PC-9 (cell line): Measurements from ENCODE around the gene MBNL3. TPM values are rescaled to one million over a fixed set of nuclear protein-coding genes. Genes with fewer than 3 reads are reported as not detected.
A peak's percentile ranks its signal among the peaks of the same experiment; 100 is the strongest.

ENCODE experiments used
- BruUV-seq: library from RNA; stranded (reverse); fragments of 400-500 nt; replicated peaks from 2 replicates; lab custom pipeline; 2021; lab: Mats Ljungman, UMichigan
- CTCF ChIA-PET: fragments of 300-600 bp; sonication (Branson Sonifier 250); formaldehyde crosslinking; loops from one replicate; lab custom pipeline; 2022; ENCODE audit warnings: antibody characterized with exemption; lab: Charles Lee
- POLR2A ChIA-PET: fragments of 300-600 bp; sonication (Branson Sonifier 250); formaldehyde crosslinking; loops from one replicate; lab custom pipeline; 2022; ENCODE audit warnings: antibody characterized with exemption; ENCODE audit not compliant: unreplicated experiment; lab: Charles Lee
- DNase-seq, 2 experiments: peaks; one replicate each; pipeline versions ENCODE4 v3.0.0 to v3.0.0-alpha.2; 2015 to 2022; ENCODE audit warnings: mixed read lengths in 1 of 2
- H2AFZ ChIP-seq: fragments of 200-600 bp; sonication (generic); 2 replicates; pipeline ENCODE4 v1.8.1; 2017; ENCODE audit warnings: antibody characterized with exemption
- H3F3A ChIP-seq: fragments of 200-600 bp; sonication (generic); 2 replicates; pipeline ENCODE4 v1.8.1; 2017; ENCODE audit warnings: antibody characterized with exemption, mild to moderate bottlenecking, low read depth; ENCODE audit not compliant: insufficient read depth
- H3K27ac ChIP-seq: fragments of 200-600 bp; sonication (generic); 2 replicates; pipeline ENCODE4 v1.6.1; 2016; ENCODE audit warnings: mixed run types
- H3K27me3 ChIP-seq: fragments of 200-600 bp; sonication (generic); 2 replicates; pipeline ENCODE4 v1.6.1; 2016; ENCODE audit warnings: low read depth, mixed run types; ENCODE audit not compliant: insufficient read depth
- H3K36me3 ChIP-seq: fragments of 200-600 bp; sonication (generic); 2 replicates; pipeline ENCODE4 v1.6.1; 2016; ENCODE audit warnings: low read depth, mixed run types
- H3K4me1 ChIP-seq: fragments of 200-600 bp; sonication (generic); replicated peaks from 2 replicates; pipeline ENCODE4 v1.6.1; 2016; ENCODE audit warnings: mixed run types; ENCODE audit not compliant: insufficient read depth
- H3K4me2 ChIP-seq: fragments of 200-600 bp; sonication (generic); 2 replicates; pipeline ENCODE4 v1.6.1; 2017; ENCODE audit warnings: mixed run types
- H3K4me3 ChIP-seq: fragments of 200-600 bp; sonication (generic); 2 replicates; pipeline ENCODE4 v1.6.1; 2016; ENCODE audit warnings: mixed run types
- H3K79me2 ChIP-seq: fragments of 200-600 bp; sonication (generic); 2 replicates; pipeline ENCODE4 v1.6.1; 2017; ENCODE audit warnings: low read depth, mixed run types
- H3K9me2 ChIP-seq: fragments of 200-600 bp; sonication (generic); 2 replicates; pipeline ENCODE4 v1.8.1; 2017; ENCODE audit warnings: mild to moderate bottlenecking; ENCODE audit not compliant: insufficient read depth
- H3K9me3 ChIP-seq: fragments of 200-600 bp; sonication (generic); 2 replicates; pipeline ENCODE4 v1.8.1; 2016; ENCODE audit warnings: low read depth; ENCODE audit not compliant: insufficient read depth
- H4K20me1 ChIP-seq: fragments of 200-600 bp; sonication (generic); 2 replicates; pipeline ENCODE4 v1.8.1; 2017; ENCODE audit not compliant: insufficient read depth
- EZH2 ChIP-seq: fragments of 200-600 bp; sonication (generic); IDR thresholded peaks from 2 replicates; pipeline ENCODE4 v1.8.0; 2017; ENCODE audit warnings: antibody characterized with exemption, low read depth
- intact Hi-C: fragments of 100-400 bp; cut with micrococcal nuclease; formaldehyde crosslinking; loops from one replicate; pipeline ENCODE4 v1.10.0; 2022; ENCODE audit not compliant: unreplicated experiment
- total RNA-seq: library from RNA; stranded (reverse); gene quantifications from 2 replicates; pipeline ENCODE4 v1.2.3, GENCODE V29; 2021
- TF ChIP-seq, protein P1 (sequence below): fragments of 200-600 bp; sonication (generic); conservative IDR thresholded peaks from 2 replicates; pipeline ENCODE4 v1.6.1; 2017; ENCODE audit warnings: mixed run types, antibody characterized with exemption, mild to moderate bottlenecking, moderate library complexity

MBNL3 gene
- total RNA-seq, 1 experiment from 2014 or later = 36.1 TPM

DNA sequence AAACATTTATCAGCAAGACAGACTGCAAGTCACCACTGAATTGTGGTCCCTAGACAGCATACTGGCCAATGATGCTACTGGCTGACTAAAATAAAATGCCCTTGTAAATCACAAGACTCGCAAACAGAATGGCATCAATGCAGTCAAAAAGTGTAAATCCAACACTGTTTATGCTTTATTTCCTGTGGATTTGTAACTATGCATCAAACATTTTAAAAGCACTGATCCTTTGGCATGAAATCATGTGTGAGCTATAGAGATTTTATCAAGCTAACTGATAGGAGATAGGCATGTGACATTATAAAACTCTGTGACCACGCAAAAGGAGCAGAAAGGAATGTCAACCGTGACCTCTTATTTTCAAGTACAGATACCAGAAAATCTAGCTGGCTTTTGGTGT lies 20.8 kb downstream of the MBNL3 start:
- CTCF ChIA-PET = no interaction called here
- Histone ChIP-seq H3K36me3 (no peaks in the 10 kb centered on the region), H3F3A (peaks cover 7% of the 10 kb centered on the region; the same call in 1 of the 2 replicates), H3K9me3 (peaks cover 9% of the 10 kb centered on the region; the same call in 1 of the 2 replicates), H3K4me1 (peaks cover 19% of the 10 kb centered on the region), H3K27me3 (no peaks in the 10 kb centered on the region), H3K4me3 (no peak overlapping the region), H4K20me1 (no peaks in the 10 kb centered on the region), H3K27ac (no peak overlapping the region), H3K4me2 (no peak overlapping the region), H2AFZ (no peak overlapping the region), H3K79me2 (no peaks in the 10 kb centered on the region), H3K9me2 (no peaks in the 10 kb centered on the region)
- intact Hi-C loops = no loop called here
- TF ChIP-seq EZH2 = no peak
- TF ChIP-seq, protein P1, sequence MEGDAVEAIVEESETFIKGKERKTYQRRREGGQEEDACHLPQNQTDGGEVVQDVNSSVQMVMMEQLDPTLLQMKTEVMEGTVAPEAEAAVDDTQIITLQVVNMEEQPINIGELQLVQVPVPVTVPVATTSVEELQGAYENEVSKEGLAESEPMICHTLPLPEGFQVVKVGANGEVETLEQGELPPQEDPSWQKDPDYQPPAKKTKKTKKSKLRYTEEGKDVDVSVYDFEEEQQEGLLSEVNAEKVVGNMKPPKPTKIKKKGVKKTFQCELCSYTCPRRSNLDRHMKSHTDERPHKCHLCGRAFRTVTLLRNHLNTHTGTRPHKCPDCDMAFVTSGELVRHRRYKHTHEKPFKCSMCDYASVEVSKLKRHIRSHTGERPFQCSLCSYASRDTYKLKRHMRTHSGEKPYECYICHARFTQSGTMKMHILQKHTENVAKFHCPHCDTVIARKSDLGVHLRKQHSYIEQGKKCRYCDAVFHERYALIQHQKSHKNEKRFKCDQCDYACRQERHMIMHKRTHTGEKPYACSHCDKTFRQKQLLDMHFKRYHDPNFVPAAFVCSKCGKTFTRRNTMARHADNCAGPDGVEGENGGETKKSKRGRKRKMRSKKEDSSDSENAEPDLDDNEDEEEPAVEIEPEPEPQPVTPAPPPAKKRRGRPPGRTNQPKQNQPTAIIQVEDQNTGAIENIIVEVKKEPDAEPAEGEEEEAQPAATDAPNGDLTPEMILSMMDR = no peak
- DNase-seq = no peak
- POLR2A ChIA-PET = no interaction called here
- BruUV-seq = no TSS peak

DNA sequence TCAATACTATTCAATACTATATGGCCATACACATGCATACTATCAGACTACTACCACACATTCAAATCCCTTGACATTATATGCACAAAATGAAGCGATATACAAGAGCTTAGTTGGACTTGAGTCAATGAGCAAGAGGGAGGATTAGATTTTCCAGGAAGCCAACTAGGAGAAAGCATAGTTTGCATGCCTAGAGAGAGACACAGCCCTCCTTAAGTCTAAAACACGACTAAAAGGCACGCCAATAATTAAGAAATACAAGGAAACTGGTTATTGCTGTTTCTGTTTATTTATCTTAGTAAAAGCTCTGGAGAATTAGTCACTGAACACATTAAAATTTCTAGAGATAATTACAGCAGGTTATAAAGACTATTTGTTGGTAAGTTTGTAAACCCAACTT lies 21.8 kb downstream of the MBNL3 start:
- no peaks in the 10 kb centered on the region for H3K9me2 ChIP-seq
- H4K20me1 ChIP-seq = no peaks in the 10 kb centered on the region
- no peaks in the 10 kb centered on the region for H3K36me3 ChIP-seq
- no peak overlapping the region for H3K4me3 ChIP-seq
- POLR2A ChIA-PET = interaction anchor here (0.5 to 0.6 kb wide), 2 partner anchors 21 to 1684 kb away, joined by 7 read pairs; no protein-coding TSS in a partner anchor
- BruUV-seq = no TSS peak
- CTCF ChIA-PET = no interaction called here
- H3K4me1 ChIP-seq = peaks cover 19% of the 10 kb centered on the region
- no peak overlapping the region for H2AFZ ChIP-seq
- no peaks in the 10 kb centered on the region for H3K79me2 ChIP-seq
- H3K9me3 ChIP-seq = peaks cover 9% of the 10 kb centered on the region; the same call in 1 of the 2 replicates
- no peak for TF ChIP-seq EZH2
- TF ChIP-seq, protein P1 = no peak
- DNase-seq = peak in 1 of 2 experiments; percentile 90
- no peaks in the 10 kb centered on the region for H3K27me3 ChIP-seq
- intact Hi-C loops = no loop called here
- H3F3A ChIP-seq = peaks cover 7% of the 10 kb centered on the region; the same call in 1 of the 2 replicates
- no peak overlapping the region; the same call in 1 of the 2 replicates for H3K27ac ChIP-seq
- peak overlapping the region; percentile 40 for H3K4me2 ChIP-seq

DNA sequence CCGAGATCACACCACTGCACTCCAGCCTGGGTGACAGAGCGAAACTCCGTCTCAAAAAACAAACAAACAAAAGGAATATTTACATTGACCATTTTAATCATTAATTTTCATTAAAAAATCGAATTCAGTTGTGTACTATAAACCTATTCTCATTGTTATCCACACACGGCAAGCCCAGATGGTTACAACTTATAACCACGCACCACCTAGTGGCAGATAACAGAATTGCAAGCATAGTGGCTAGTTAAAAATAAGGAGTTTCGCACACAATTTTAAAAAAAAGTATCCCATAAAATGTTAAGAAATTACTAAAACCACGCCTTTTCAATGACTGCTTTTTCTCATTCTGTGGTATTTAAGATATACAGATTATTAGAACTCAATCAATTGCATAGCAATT lies 25.4 kb downstream of the MBNL3 start:
- Histone ChIP-seq H4K20me1 (no peaks in the 10 kb centered on the region), H3K4me2 (no peak overlapping the region), H3K4me1 (peaks cover 19% of the 10 kb centered on the region), H3K27me3 (no peaks in the 10 kb centered on the region), H2AFZ (no peak overlapping the region), H3K9me2 (no peaks in the 10 kb centered on the region), H3K36me3 (no peaks in the 10 kb centered on the region), H3K4me3 (no peak overlapping the region), H3K79me2 (no peaks in the 10 kb centered on the region), H3K9me3 (peaks cover 9% of the 10 kb centered on the region; the same call in 1 of the 2 replicates), H3F3A (peaks cover 7% of the 10 kb centered on the region; the same call in 1 of the 2 replicates), H3K27ac (no peak overlapping the region)
- CTCF ChIA-PET = no interaction called here
- no TSS peak for BruUV-seq
- intact Hi-C loops = no loop called here
- POLR2A ChIA-PET = interaction anchor here (0.6 to 0.7 kb wide), 2 partner anchors 120 to 1817 kb away, joined by 3 to 6 read pairs; no protein-coding TSS in a partner anchor
- TF ChIP-seq, protein P1 = peak; percentile 67
- TF ChIP-seq EZH2 = no peak
- DNase-seq = no peak
